ENCODE measurements around the gene CCT6A. TPM values are rescaled to one million over a fixed set of nuclear protein-coding genes. Genes with fewer than 3 reads are reported as not detected.

Gene CCT6A
- total and polyA plus RNA-seq, 9 of the 15 experiments (the other 6 are each of a cell fraction or from before 2014, with no cell fraction given), result 244 to 708 (median 387) TPM

DNA sequence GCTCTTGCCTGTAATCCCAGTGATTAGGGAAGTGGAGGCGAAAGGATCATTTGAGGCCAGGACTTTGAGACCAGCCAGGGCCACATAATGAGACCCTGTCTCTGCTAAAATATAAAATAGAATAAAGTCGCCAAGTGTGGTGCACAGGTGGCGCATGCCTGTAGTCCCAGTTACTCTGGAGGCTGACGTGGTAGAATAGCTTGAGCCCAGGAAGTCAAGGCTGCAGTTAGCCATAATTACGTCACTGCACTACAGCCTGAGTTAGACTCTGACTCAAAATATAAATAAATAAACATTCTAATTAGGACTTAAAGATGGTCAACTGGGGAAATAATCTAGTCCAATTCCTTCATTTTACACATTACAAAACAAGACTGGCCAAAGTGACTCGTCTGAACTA is 53.9 kb downstream of the CCT6A start (continued):
- TF ChIP-seq, protein P1, sequence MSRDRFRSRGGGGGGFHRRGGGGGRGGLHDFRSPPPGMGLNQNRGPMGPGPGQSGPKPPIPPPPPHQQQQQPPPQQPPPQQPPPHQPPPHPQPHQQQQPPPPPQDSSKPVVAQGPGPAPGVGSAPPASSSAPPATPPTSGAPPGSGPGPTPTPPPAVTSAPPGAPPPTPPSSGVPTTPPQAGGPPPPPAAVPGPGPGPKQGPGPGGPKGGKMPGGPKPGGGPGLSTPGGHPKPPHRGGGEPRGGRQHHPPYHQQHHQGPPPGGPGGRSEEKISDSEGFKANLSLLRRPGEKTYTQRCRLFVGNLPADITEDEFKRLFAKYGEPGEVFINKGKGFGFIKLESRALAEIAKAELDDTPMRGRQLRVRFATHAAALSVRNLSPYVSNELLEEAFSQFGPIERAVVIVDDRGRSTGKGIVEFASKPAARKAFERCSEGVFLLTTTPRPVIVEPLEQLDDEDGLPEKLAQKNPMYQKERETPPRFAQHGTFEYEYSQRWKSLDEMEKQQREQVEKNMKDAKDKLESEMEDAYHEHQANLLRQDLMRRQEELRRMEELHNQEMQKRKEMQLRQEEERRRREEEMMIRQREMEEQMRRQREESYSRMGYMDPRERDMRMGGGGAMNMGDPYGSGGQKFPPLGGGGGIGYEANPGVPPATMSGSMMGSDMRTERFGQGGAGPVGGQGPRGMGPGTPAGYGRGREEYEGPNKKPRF (IDR thresholded peaks at IDR 0.05; ENCODE audit: low read depth, low read length), result no peak
- TF ChIP-seq MAZ (CRISPR knock-in tag; conservative IDR thresholded peaks at IDR 0.05 in 1 of 2, IDR thresholded peaks at IDR 0.05 in 1 of 2) (no peak), CEBPB (tag; IDR thresholded peaks at IDR 0.05) (peak; percentile 63; the same call in 1 of the 2 replicates), ZFP30 (CRISPR knock-in tag; IDR thresholded peaks at IDR 0.05; ENCODE audit: borderline replicate concordance) (no peak), JUND (IDR thresholded peaks at IDR 0.05; ENCODE audit: borderline replicate concordance, low read depth, low read length) (peak; percentile 73), JUND (tag; IDR thresholded peaks at IDR 0.05; ENCODE audit: borderline replicate concordance, low read depth, low read length) (peak; percentile 55; the same call in 2 of the 3 replicates), ZNF589 (CRISPR knock-in tag; IDR thresholded peaks at IDR 0.05; ENCODE audit: low read depth) (no peak), POLR2AphosphoS2 (IDR thresholded peaks at IDR 0.05; ENCODE audit: low read length) (no peak), HNRNPL (IDR thresholded peaks at IDR 0.05; ENCODE audit: low read depth, low read length) (no peak), ZKSCAN1 (IDR thresholded peaks at IDR 0.05; ENCODE audit: low read depth, low read length) (no peak), SMC3 (conservative IDR thresholded peaks at IDR 0.05; ENCODE audit: insufficient read depth, low read depth, low read length) (no peak), ZBTB40 (IDR thresholded peaks at IDR 0.05) (no peak), ZBTB40 (CRISPR knock-in tag; IDR thresholded peaks at IDR 0.05) (no peak), FOSL1 (tag; conservative IDR thresholded peaks at IDR 0.05) (0 out of 2 replicates have a peak, but pooled peaks have one; percentile 28)
- TF ChIP-seq, protein P2, sequence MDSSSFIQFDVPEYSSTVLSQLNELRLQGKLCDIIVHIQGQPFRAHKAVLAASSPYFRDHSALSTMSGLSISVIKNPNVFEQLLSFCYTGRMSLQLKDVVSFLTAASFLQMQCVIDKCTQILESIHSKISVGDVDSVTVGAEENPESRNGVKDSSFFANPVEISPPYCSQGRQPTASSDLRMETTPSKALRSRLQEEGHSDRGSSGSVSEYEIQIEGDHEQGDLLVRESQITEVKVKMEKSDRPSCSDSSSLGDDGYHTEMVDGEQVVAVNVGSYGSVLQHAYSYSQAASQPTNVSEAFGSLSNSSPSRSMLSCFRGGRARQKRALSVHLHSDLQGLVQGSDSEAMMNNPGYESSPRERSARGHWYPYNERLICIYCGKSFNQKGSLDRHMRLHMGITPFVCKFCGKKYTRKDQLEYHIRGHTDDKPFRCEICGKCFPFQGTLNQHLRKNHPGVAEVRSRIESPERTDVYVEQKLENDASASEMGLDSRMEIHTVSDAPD (CRISPR knock-in tag; IDR thresholded peaks at IDR 0.05), result no peak
